Neuron (in vitro differentiated cells): ENCODE measurements around the gene RBSN.

Experiments
- H2AFZ ChIP-seq: one replicate; pipeline ENCODE4 v1.6.1; 2013; ENCODE audit warnings: low read depth, mild to moderate bottlenecking, inconsistent platforms, low read length, moderate library complexity
- H3K27me3 ChIP-seq: one replicate; pipeline ENCODE4 v1.6.1; 2013; ENCODE audit warnings: low read length; ENCODE audit not compliant: insufficient read depth
- H3K36me3 ChIP-seq: one replicate; pipeline ENCODE4 v1.6.1; 2013; ENCODE audit warnings: low read length; ENCODE audit not compliant: insufficient read depth
- H3K4me1 ChIP-seq: one replicate; pipeline ENCODE4 v1.6.1; 2013; ENCODE audit warnings: low read length; ENCODE audit not compliant: insufficient read depth
- H3K4me3 ChIP-seq: 2 replicates; pipeline ENCODE4 v1.5.1; 2013; ENCODE audit warnings: mild to moderate bottlenecking, low read length, moderate library complexity
- H3K9me3 ChIP-seq: one replicate; pipeline ENCODE4 v1.6.1; 2013; ENCODE audit warnings: low read length

RBSN gene

DNA sequence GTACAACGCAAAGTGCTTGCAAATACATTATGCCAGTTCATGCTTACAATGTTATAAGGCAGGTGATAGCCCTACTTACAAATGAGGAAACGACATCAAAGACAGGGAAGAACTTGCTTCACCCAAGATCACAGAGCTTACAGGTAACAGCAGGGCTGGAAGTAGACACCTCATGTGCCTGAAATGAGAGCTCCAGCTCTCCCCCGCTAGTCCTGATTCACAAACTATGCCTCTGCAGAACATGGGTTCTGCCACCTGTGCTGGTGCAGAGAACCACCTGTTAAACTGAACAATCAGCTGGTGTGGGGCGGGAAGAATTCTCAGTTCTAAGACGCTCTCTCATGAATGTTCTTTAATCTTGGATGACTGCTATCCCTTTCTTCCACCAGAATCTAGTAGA is 7.4 kb downstream of the RBSN start:
- H3K4me1 ChIP-seq = no peaks in the 10 kb centered on the region
- H3K36me3 ChIP-seq = peaks cover 67% of the 10 kb centered on the region
- no peak overlapping the region for H2AFZ ChIP-seq
- H3K9me3 ChIP-seq = no peaks in the 10 kb centered on the region
- H3K27me3 ChIP-seq = no peaks in the 10 kb centered on the region
- H3K4me3 ChIP-seq = no peak overlapping the region

DNA sequence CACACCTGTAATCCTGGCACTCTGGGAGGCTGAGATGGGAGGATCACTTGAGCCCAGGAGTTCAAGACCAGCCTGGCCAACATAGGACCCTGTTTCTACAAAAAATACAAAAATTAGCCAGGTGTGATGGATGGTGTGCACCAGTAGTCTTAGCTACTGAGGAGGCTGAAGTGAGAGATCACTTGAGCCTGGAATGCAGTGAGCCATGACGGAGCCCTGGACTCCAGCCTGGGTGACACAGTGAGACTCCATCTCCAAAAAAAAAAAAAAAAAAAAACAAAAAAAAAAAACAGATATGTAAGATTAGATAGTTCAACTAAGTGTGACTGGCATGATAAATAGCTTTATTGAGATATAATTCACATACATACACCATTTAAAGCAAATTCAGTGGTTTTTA is 9.7 kb downstream of the RBSN start:
- Histone ChIP-seq H3K36me3 (peaks cover 66% of the 10 kb centered on the region), H2AFZ (no peak overlapping the region), H3K4me1 (no peaks in the 10 kb centered on the region), H3K27me3 (no peaks in the 10 kb centered on the region), H3K4me3 (no peak overlapping the region), H3K9me3 (no peaks in the 10 kb centered on the region)

DNA sequence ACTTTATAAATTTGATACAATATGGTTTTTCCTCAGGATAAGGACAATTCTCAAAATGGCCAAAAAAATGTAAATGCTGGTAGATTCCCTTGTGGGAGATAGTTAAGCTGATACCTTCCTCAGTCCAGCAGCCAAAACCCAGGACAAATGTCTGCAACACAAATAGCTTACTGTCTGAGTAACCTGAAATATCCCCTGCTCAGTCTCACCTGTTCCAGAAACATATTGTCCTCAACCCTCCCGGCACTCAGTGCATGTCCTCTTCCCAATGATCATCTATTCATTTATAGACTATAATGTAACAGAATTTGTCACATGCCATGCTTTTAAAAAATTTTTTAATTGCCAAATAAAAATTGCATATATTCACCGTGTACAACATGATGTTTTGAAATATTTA is 12.2 kb downstream of the RBSN start:
- Histone ChIP-seq H3K4me1 (no peaks in the 10 kb centered on the region), H3K4me3 (no peak overlapping the region), H3K9me3 (no peaks in the 10 kb centered on the region), H2AFZ (no peak overlapping the region), H3K27me3 (no peaks in the 10 kb centered on the region), H3K36me3 (peaks cover 80% of the 10 kb centered on the region)

DNA sequence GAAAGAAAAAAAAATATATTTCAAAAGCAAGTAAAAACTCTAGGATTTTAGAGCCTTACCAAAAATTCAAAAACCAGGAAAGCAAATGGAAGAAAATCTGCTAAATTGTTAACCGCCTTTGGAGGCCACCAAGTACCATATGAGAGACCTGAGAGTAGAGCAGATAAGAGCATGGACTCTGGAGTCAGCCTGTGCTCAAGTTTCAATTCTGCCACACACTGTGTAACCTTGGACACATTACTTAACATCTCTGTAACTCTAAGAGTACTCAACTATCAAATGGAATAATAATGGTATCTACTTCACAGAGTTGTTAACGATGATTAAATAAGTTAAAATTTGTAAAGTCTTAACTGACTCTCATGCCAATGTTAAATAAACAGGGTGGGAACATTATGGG is 12.7 kb downstream of the RBSN start:
- H3K4me1 ChIP-seq = no peaks in the 10 kb centered on the region
- H3K36me3 ChIP-seq = peaks cover 80% of the 10 kb centered on the region
- no peak overlapping the region for H2AFZ ChIP-seq
- no peak overlapping the region for H3K4me3 ChIP-seq
- no peaks in the 10 kb centered on the region for H3K27me3 ChIP-seq
- H3K9me3 ChIP-seq = no peaks in the 10 kb centered on the region

DNA sequence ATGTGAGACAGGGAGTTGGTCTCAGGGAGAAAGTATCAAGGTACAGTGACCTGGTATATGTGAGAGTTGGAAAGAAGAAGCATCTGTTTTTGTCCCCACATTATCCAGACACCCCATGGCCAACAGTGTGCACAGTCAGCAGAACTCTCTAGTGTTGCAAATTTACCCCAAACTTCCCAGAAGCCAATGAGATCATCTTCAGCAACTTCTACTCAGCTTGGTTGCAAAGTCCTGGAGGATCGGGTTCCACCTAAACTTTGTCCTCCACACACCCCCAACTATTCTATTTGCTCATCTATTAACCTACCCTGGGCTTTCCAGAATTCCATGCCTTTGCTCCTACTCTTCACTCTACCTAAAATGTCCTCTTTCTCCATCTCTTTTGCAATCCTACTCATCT is 15.7 kb downstream of the RBSN start:
- no peaks in the 10 kb centered on the region for H3K4me1 ChIP-seq
- no peak overlapping the region for H2AFZ ChIP-seq
- H3K4me3 ChIP-seq = no peak overlapping the region
- no peaks in the 10 kb centered on the region for H3K27me3 ChIP-seq
- no peaks in the 10 kb centered on the region for H3K9me3 ChIP-seq
- peaks cover 81% of the 10 kb centered on the region for H3K36me3 ChIP-seq

DNA sequence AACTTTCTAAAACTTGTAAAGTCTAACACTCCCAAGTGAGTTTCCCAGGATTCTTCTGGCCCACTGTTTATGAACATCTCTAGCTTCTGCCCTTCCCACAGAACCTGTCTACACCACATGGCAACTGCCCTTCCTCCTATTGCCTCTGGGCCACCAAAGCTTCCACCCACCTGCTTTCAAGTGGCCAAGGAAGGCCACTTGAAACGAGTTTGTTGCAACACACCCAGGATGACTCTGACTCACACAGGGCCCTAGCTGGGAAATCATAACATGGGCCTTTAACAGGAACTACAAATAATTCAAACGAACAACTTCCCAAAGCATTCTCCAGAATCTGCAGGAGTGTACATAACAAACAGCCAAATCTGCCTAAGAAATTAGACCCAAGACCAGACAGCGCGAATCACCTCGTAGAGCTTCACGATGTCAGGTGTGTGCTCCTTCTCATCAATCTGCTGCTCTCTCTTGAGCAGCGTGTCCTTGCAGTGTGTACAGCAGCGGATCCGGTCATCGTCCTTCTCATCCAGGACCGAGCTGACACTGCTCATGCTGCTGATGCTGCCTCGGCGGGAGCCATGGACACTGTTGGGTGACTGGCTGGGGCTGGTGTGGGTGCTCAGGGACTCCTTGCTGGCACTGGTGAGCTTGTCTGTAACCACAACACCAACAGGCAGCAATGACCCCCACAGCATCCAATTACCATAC is 16.8 kb downstream of the RBSN start:
- Histone ChIP-seq H3K4me3 (no peak overlapping the region), H3K9me3 (no peaks in the 10 kb centered on the region), H3K4me1 (no peaks in the 10 kb centered on the region), H3K27me3 (no peaks in the 10 kb centered on the region), H2AFZ (no peak overlapping the region), H3K36me3 (peaks cover 87% of the 10 kb centered on the region)

DNA sequence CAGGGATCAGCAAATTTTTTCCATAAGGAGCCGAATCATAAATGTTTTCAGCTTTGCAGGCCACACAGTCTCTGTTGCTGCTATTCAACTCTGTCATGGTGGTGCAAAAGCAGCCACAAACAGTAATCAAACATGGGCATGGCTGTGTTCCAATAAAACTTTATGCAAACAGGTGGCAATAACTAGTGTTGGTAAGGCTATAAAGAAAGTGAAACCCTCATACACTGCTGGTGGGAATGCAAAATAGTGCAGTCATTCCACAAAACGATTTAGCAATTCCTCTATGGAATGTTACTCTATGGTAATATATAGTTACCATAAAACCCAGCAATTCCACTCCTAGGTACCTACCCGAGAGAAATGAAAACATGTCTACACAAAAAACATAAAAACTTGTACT is 19.9 kb downstream of the RBSN start:
- Histone ChIP-seq H3K27me3 (no peaks in the 10 kb centered on the region), H2AFZ (no peak overlapping the region), H3K9me3 (no peaks in the 10 kb centered on the region), H3K4me1 (no peaks in the 10 kb centered on the region), H3K36me3 (peaks cover 91% of the 10 kb centered on the region), H3K4me3 (no peak overlapping the region)

DNA sequence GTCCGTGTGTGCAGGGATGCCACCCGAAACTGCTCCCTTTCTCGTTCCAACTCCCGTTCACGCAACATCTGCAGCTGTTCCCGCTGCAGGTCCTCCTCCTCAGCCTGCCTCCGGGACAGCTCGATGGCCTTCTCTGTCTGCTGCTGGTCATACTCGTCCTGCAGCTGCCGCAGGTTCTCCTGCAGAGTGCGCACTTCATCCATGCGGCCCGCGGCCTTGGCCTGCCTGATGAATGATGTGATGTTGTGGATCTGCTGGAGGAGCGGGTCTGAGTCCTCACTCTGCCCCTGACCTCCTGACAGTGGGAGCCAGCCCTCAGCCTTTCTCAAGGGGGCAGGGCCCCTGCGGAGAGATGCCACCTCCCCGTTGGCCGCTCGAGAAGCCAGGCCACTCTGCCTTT is 24.4 kb downstream of the RBSN start:
- H3K36me3 ChIP-seq = peaks cover 81% of the 10 kb centered on the region
- no peaks in the 10 kb centered on the region for H3K9me3 ChIP-seq
- H3K4me1 ChIP-seq = no peaks in the 10 kb centered on the region
- H3K27me3 ChIP-seq = no peaks in the 10 kb centered on the region
- no peak overlapping the region for H2AFZ ChIP-seq
- H3K4me3 ChIP-seq = no peak overlapping the region

DNA sequence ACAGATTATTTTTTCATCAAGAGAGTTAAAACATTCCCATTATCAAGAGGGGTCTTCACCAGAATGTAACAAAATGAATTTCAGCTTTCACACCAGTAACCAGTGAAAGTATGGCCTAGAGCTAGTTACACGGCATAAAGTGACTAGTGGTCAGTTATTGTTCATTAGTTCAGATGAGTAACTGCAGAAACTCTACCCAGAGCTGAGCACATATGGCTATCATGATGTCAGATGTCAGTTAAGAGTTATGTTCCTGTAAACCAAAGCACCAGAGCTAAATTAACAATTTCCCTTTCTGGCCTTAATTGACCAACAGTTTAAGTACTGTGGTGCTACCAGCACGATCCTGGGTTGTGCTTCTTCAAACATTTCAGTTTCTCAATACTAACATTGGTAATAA is 27.2 kb downstream of the RBSN start:
- Histone ChIP-seq H3K4me3 (no peak overlapping the region), H3K27me3 (no peaks in the 10 kb centered on the region), H3K36me3 (peaks cover 56% of the 10 kb centered on the region), H3K4me1 (no peaks in the 10 kb centered on the region), H3K9me3 (no peaks in the 10 kb centered on the region), H2AFZ (no peak overlapping the region)

DNA sequence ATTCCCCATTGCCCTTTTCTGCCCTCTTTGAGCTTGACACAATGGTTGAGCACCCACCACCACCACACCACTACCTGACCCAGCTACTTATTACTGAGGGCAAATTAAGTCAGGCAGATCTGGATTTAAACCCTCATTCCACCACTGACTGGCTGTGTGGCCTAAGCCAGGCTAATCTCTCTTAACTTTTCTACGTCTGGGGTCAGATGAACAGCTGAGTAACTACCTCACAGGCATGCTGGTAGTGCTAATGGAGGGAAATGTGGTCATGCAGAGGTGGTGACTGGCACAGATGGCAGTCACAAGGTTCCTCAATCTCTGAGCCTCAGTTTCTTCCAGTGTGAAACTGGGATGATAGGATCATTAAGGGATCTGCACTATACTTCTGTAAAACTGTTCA is 29.5 kb downstream of the RBSN start:
- Histone ChIP-seq H3K4me1 (peaks cover 4% of the 10 kb centered on the region), H3K4me3 (no peak overlapping the region), H2AFZ (no peak overlapping the region), H3K27me3 (no peaks in the 10 kb centered on the region), H3K9me3 (no peaks in the 10 kb centered on the region), H3K36me3 (peaks cover 34% of the 10 kb centered on the region)

DNA sequence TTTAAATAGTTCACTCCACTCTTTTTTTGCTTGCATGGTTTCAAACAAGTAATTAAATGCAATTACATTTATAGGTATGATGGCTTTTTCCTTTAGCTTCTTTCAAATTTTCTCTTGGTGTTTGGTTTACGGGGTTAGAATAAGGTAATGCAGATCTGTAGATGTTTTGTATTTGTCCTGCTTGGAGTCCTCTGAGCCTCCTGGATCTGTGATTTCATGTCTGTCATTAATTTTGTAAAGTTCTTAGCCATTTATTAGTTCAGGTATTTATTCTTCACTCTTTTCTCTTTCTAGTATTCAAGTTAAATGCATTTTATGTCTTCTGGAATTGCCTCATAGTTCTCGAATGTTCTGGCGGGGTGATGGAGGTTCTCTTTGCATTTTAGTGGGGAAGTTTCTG is 32.5 kb downstream of the RBSN start:
- H3K4me1 ChIP-seq = peaks cover 17% of the 10 kb centered on the region
- H3K4me3 ChIP-seq = no peak overlapping the region
- H3K9me3 ChIP-seq = no peaks in the 10 kb centered on the region
- H2AFZ ChIP-seq = no peak overlapping the region
- no peaks in the 10 kb centered on the region for H3K27me3 ChIP-seq
- H3K36me3 ChIP-seq = peaks cover 12% of the 10 kb centered on the region

DNA sequence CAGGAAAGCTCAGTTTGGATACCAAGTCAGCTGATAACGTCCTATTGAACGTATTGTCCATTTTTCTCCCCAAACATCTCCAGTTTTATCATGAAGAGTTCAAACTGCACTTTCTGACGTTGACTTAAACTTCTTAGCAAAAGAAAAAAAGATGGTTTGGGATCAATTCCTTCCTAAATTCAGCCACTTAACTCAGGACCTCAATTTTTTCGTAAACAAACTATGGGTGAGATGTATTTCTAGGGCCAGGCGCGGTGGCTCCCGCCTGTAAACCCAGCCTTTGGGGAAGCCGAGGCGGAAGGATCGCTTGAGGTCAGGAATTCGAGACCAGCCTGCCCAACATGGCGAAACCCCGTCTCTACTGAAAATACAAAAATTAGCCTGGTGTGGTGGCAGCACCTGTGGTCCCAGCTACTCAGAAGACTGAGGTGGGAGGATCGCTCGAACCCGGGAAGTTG is 33.4 kb downstream of the RBSN start:
- Histone ChIP-seq H3K4me3 (peak overlapping the region; percentile 61), H3K9me3 (no peaks in the 10 kb centered on the region), H3K27me3 (no peaks in the 10 kb centered on the region), H2AFZ (peak overlapping the region; percentile 93), H3K36me3 (peaks cover 7% of the 10 kb centered on the region), H3K4me1 (peaks cover 17% of the 10 kb centered on the region)

DNA sequence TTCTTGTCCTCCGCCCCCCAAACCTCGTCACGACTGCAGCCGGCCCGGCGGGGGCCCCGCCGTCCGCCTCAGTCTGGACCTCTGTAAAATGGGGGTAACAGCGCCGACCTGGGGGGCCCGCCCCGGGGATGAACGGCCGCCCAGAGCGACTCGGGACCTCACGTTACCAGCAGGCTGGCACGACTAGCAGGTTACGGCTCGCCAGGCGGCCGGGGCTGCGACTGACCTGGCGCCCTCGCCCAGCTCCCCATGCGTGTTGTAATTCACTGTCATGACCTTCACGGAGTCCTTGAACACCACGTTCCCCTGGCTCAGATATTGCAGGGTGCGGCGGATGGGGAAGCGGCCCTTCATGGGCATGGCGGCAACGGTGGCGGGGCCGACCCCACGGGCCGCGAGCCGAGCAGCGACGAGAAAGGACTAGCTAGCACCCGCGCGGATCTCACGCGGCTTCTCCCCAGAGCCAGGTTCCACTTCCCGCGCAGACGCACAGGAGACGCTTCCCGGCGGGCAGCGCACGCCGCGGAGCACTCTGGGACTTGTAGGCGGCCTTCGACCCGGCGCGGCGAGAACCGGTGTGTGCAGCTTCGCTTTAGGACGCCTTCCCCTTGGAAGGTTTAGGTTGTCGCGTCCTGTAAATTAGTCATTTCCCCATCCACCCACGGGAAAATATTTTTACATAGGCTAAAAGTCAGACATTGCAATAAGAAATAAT is 34.0 kb downstream of the RBSN start, which contains the start of gene MRPS25:
Gene MRPS25 (minus strand): TSS at position 481 of the 715 bp plus-strand sequence. CDS start 121 bp downstream, at position 360.
- peak within 1 kb of the TSS; percentile 93 for H2AFZ ChIP-seq
- peaks cover 3% of the 10 kb centered on the region for H3K36me3 ChIP-seq
- peaks cover 17% of the 10 kb centered on the region for H3K4me1 ChIP-seq
- H3K4me3 ChIP-seq = peak within 1 kb of the TSS; percentile 61
- H3K27me3 ChIP-seq = no peaks in the 10 kb centered on the region
- H3K9me3 ChIP-seq = no peaks in the 10 kb centered on the region
